Right renal pelvis (tissue), 4 donors: ENCODE results near the gene MARCHF3. TPM values are rescaled to one million over a fixed set of nuclear protein-coding genes. Genes with fewer than 3 reads are reported as not detected.
A peak's percentile ranks its signal among the peaks of the same experiment; 100 is the strongest.

ENCODE experiments used
- DNase-seq, 4 donors: peaks; one replicate each; pipeline ENCODE4 v3.0.0-alpha.2; 2013; ENCODE audit warnings: low read depth in 4 of 4, low spot score in 3 of 4, missing footprints in 1 of 4
- polyA plus RNA-seq, 4 donors: library from polyadenylated mRNA; unstranded; fragments of 120-200 nt; gene quantifications; one replicate each; pipeline ENCODE4 v1.2.1, GENCODE V29; 2013; ENCODE audit not compliant: insufficient read length in 4 of 4

Gene MARCHF3
- polyA plus RNA-seq, 4 donors: 6.1 to 8.5 (median 7.7) TPM

DNA sequence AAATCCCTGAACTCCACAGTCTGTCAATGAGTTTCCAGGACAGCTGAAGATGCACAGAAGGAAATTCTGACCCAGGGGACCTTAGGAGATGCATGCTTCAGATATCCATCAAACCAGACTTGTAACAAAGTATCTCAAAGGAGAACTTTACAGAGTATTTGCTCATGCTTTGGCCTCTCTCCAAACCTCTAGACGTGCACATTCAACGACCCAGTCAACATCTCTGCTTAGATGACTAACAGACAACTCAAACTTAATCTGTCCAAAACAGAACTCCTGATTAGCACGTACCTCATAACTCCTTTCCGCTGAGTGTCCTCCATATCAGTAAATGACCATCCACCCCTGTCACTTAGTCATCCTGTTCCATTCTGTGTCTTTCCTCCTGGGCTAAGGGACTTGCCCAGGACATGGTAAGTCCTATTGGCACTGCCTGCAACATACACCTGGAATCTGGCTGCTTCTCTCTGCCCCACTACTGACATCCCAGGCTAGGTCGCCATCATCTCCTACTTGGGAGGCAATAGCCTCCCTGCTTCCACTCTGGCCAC lies 146.0 kb downstream of the MARCHF3 start:
- DNase-seq: no peak

GRCh38 chr5:126883564-126884245 lies 146.7 kb downstream of the MARCHF3 start:
- no peak for DNase-seq

- DNase-seq: no peak
Observed at GRCh38 chr5:126881821-126882600, 148.3 kb downstream of the MARCHF3 start.

DNA sequence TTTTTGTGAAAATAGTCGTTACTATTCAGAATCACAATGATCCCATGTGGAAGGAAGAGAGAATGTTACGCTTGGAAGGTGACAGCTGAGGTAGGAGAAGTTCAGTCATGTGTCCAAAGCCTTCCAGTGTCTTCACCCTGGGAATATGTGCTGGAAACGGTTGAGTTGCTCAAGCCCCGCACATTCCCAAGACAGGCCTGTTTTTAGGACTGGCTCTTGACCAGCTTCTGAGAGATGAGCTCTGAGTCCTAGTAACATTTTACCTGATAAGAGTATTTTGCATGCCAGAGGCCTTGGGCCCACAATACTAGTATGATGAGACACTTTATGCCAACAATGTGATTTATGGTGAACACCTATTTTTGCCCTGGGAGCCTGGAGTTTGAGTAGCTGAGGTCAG lies 151.7 kb downstream of the MARCHF3 start:
- DNase-seq: no peak

DNA sequence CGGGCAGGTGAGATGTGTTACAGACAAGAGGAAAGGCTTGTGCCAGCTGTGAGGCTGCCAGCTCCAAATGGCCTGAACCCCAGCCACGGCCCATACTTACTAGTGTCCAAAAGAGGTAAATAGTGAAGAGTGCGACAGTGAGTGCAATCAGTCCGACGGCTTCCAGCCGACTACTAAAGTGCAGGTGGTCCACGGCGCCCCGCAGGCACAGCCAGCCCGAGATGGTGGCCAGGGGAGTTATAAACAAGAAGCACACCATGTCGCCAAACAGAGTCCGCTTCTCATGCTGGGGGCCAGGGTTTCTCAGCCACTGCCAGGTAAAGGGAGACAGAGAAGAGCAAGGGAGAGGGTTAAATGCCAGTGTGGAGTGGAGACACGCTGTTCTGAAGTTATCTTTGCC lies 152.3 kb downstream of the MARCHF3 start:
- no peak for DNase-seq

DNA sequence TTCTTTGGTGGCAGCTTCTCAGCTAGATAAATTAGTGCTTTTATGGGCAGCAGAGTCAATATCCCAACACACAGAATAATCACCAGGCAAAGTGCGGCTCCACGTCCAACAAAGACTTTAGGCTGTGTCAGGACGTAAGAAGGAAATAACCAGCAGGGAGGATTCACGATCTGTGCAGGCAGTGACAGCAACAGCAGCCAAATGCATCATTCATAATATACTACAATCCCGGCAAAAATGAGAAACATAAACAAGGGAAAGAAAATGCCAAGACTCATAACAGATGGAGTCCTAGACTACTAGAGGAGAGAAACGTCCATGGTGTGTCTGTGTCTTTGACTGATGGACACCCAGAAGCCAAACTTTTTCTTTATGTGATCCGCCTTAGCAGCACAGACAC lies 152.8 kb downstream of the MARCHF3 start:
- no peak for DNase-seq

GRCh38 chr5:126875303-126875785 lies 155.0 kb downstream of the MARCHF3 start:
- peak in 2 of 4 donors; percentile 39 to 53 for DNase-seq

GRCh38 chr5:126872561-126873354 lies 157.6 kb downstream of the MARCHF3 start:
- no peak for DNase-seq

DNA sequence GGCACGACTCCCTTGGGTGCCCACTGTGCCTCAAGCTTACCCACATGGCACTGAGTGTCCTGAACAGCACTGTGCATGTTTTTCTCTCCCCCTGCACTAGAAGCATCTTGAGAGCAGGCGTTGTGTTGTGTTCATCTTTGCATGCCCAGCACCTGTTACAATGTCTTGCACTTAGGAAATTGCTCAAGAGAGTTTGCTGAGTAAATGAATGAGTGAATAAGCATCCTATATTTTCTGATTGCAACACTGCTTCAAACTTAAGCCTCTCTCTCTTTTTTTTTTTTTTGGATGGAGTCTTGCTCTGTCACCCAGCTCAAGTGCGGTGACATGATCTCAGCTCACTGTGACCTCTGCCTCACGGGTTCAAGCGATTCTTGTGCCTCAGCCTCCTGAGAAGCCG lies 158.9 kb downstream of the MARCHF3 start:
- no peak for DNase-seq

GRCh38 chr5:126869005-126869451 lies 161.3 kb downstream of the MARCHF3 start:
- DNase-seq: peak in 2 of 4 donors; percentile 33 to 44

GRCh38 chr5:126868338-126869004 lies 161.9 kb downstream of the MARCHF3 start:
- DNase-seq: peak in 3 of 4 donors; percentile 31 to 53 (median 39)

DNA sequence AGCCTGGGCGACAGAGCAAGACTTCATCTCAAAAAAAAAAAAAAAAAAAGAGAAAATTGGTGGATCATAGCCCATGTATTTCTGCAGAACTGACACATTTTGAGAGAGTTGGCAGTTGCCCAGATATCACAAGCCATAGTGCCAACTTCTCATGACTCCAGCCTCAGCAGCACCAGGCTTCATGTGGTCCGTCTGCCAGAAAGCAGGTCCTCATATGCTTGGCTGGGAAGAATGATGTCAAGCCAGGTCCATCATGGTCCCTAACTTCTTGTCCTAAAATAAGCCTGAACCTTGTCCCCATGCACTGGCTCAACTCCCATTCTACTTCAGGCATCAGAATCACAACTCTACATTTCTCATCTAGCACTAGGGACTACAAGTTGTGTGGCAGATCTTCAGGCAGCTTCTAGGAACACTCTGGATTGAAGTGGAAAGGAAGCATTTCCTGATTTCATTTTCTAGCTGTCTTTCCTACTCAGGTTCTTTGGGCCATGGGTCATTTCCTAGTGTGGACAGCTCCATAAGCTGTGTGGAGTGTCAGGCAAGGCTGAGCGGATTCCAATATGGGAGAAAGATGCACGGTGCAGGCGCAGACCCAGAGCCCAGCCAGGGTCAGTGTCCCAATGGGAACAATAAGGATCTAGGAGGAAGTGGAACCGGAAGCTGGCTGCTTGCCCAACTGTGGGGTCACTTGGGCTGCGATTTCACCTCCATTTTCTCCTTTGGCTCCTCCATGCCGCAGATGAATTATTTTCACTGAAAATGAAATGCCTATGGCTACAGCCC lies 163.3 kb downstream of the MARCHF3 start:
- no peak for DNase-seq

- DNase-seq: no peak
Observed at GRCh38 chr5:126865299-126865698, 165.1 kb downstream of the MARCHF3 start.

- no peak for DNase-seq
Observed at GRCh38 chr5:126864042-126864688, 166.2 kb downstream of the MARCHF3 start.

GRCh38 chr5:126863402-126863801 lies 167.0 kb downstream of the MARCHF3 start:
- DNase-seq: no peak

DNA sequence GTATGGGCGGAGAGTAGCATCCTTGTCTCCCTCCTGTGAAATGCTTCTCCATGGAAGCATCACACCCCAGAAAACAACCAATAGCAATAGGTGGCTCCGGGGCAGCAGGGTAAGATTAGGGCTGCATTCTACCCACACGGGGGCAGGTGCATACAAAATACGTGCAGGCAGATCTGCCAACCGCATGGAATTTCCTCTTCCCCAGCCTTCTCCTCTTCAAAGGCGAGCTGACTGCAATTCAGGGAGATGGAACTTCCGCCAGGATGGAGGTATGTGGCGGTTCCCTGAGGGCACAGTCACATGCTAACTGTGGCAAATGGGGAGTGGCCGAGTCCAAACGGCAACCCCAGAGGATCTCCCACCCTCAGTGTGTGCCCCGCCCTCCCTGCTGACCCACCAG lies 171.9 kb downstream of the MARCHF3 start:
- no peak for DNase-seq

DNA sequence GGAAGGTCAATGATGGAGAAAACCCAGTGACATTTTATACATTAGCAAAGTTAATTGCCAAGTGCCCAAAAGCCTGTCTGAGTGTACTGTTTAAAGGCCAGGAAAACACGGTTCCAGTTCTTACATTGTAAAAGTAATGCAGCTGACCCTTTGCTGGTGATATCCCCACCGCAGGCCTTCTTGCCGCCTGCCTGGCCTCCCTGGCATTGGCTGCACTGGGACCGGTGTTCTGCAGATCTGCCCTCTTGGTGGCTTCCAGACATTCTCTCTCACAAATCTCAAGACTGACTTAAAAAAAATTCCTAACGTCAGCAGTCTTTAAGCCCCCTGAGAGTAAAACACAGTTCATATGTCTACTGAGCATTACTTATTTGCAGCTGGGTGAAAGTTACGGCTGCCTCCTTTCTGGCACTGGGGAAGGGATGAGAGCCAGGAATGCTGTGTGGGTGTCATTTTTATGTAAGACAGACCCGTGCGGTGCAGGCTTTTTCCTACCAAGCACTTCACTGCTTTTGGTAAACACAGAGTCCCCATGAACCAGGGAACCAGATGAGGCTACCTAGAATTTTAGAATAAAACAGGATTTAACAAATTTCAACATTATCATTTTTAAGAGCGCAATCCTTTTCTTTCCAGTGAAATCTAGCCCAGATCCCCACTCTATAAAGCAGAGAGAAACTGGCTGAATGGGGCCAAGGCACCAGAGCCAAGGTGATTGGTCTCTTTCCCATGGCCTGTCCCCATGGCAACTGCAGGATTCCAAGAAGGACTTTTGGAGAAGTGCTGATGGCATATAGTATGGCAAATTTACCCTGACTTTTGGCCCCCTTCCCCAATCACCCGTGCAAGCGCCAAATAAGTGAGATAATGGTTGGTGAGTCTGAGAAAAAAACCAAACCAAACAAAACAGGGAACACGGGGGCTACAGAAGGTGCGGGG lies 172.6 kb downstream of the MARCHF3 start:
- no peak for DNase-seq

- DNase-seq: no peak
Observed at GRCh38 chr5:126855266-126855665, 175.1 kb downstream of the MARCHF3 start.
